Measurements from ENCODE around the gene TIAM1. TPM values are rescaled to one million over a fixed set of nuclear protein-coding genes. Genes with fewer than 3 reads are reported as not detected.
A peak's percentile ranks its signal among the peaks of the same experiment; 100 is the strongest.

Gene TIAM1
- total and polyA plus RNA-seq, 4 donors, result 3.5 to 58.0 (median 11.8) TPM

DNA sequence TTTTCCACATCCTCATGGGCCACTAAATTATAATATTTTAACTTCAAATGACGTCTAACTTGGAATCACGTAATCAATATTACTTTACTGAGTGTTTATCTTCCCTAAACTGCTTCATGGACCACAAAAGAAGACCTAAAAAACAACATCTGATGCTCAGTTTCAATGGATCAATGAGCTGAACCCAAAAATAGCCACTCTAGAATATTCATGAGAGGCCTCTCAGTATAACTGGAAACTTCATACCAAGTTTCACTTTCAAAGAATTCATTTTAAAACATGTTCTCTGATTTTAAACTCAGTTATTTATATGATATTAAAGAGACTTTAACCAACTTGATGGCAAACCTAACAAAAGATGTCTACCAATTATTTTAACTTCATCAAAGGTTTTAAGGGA is 23.7 kb upstream of the TIAM1 start:
- no peak overlapping the region for H3K9ac ChIP-seq (ENCODE audit: insufficient read depth in 1 of 2, low read length in 2 of 2)
- no peaks in the 10 kb centered on the region for H3K36me3 ChIP-seq (ENCODE audit: control insufficient read depth in 4 of 4, insufficient read depth in 4 of 4, low read length in 4 of 4)
- TF ChIP-seq, protein P1, sequence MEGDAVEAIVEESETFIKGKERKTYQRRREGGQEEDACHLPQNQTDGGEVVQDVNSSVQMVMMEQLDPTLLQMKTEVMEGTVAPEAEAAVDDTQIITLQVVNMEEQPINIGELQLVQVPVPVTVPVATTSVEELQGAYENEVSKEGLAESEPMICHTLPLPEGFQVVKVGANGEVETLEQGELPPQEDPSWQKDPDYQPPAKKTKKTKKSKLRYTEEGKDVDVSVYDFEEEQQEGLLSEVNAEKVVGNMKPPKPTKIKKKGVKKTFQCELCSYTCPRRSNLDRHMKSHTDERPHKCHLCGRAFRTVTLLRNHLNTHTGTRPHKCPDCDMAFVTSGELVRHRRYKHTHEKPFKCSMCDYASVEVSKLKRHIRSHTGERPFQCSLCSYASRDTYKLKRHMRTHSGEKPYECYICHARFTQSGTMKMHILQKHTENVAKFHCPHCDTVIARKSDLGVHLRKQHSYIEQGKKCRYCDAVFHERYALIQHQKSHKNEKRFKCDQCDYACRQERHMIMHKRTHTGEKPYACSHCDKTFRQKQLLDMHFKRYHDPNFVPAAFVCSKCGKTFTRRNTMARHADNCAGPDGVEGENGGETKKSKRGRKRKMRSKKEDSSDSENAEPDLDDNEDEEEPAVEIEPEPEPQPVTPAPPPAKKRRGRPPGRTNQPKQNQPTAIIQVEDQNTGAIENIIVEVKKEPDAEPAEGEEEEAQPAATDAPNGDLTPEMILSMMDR (IDR thresholded peaks at IDR 0.05; ENCODE audit: control extremely low read depth, extremely low read depth), result no peak
- H3K4me1 ChIP-seq (ENCODE audit: control insufficient read depth in 5 of 5, insufficient read depth in 5 of 5, low read length in 5 of 5), result peaks cover 0 to 53% (median 20%) of the 10 kb centered on the region in 5 donors
- no peak overlapping the region for H3K4me3 ChIP-seq
- peaks cover 0 to 2% (median 0%) of the 10 kb centered on the region in 4 donors for H3K9me3 ChIP-seq (ENCODE audit: control insufficient read depth in 4 of 4, insufficient read depth in 3 of 4, low read length in 3 of 4)
- ATAC-seq (ENCODE audit: insufficient read depth, low FRiP score) (no peak), DNase-seq (no peak)
- no peak overlapping the region for H3K27ac ChIP-seq (ENCODE audit: low read depth in 1 of 2, low read length in 1 of 2)
- 95 to 96% methylated on average over 2 of the region's 2 CpGs for WGBS, 2 donors
- H3K27me3 ChIP-seq (ENCODE audit: control insufficient read depth in 3 of 3, insufficient read depth in 3 of 3, low read length in 2 of 3), result no peaks in the 10 kb centered on the region

DNA sequence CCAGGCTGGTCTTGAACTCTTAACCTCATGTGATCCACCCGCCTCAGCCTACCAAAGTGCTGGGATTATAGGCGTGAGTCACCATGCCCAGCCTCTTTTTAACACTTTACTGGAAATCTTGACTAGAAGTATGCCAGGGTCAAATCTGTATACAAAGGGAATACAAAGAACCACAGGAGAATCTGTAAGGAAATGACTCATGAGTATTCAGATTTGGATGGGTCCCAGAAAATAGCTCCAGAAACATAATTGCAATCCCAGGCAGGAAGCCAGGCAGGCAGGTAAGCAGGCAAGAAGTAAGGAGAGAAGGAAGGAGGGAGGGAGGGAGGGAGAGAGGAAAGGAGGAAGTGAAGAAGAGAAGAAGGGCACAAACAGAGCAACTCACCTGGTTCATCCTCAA is 22.8 kb upstream of the TIAM1 start:
- H3K36me3 ChIP-seq (ENCODE audit: control insufficient read depth in 4 of 4, insufficient read depth in 4 of 4, low read length in 4 of 4), result no peaks in the 10 kb centered on the region
- peak in 1 of 3 donors; percentile 38 for DNase-seq
- 43 to 64% methylated on average over 2 of the region's 2 CpGs for WGBS, 2 donors
- no peak for ATAC-seq (ENCODE audit: insufficient read depth, low FRiP score)
- H3K4me3 ChIP-seq, result no peak overlapping the region
- peaks cover 0 to 46% (median 18%) of the 10 kb centered on the region in 5 donors for H3K4me1 ChIP-seq (ENCODE audit: control insufficient read depth in 5 of 5, insufficient read depth in 5 of 5, low read length in 5 of 5)
- H3K9ac ChIP-seq (ENCODE audit: insufficient read depth in 1 of 2, low read length in 2 of 2), result no peak overlapping the region
- no peak overlapping the region for H3K27ac ChIP-seq (ENCODE audit: low read depth in 1 of 2, low read length in 1 of 2)
- H3K9me3 ChIP-seq (ENCODE audit: control insufficient read depth in 4 of 4, insufficient read depth in 3 of 4, low read length in 3 of 4), result no peaks in the 10 kb centered on the region
- TF ChIP-seq, protein P1 (IDR thresholded peaks at IDR 0.05; ENCODE audit: control extremely low read depth, extremely low read depth), result no peak
- no peaks in the 10 kb centered on the region for H3K27me3 ChIP-seq (ENCODE audit: control insufficient read depth in 3 of 3, insufficient read depth in 3 of 3, low read length in 2 of 3)

DNA sequence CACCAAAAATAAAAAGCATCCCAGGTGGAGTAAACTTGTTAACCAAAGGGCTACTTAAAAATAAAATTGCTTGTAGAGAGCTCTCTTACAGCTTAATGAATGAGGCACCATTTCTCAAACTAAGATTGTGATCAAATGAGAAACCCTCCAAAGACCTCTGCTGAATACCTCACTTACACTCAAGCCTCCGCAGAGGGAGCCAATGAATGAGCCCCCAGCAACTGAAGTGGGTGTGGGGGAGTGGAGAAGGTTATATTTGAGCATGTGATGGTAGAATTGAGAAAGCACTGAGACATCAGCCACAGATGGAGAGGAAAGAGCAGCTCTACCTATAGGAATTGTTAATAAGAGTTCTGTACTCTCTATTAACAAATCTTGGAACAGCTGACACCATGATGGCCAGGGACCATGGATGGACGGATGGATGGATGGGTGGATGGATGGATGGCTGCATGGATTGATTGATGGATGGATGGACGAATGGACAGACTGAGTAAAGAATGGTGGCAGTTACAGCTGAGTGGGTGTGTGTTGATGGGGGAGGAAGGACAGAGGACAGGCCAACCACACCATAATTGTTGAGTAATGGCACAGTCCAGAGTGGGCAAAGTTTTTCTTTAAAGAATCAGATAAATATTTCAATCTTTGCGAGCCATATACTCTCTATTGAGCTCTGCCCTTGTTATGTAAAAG is 20.3 kb upstream of the TIAM1 start:
- DNase-seq, result no peak
- Histone ChIP-seq H3K9me3 (ENCODE audit: control insufficient read depth in 4 of 4, insufficient read depth in 3 of 4, low read length in 3 of 4) (peaks cover 0 to 9% (median 1%) of the 10 kb centered on the region in 4 donors), H3K9ac (ENCODE audit: insufficient read depth in 1 of 2, low read length in 2 of 2) (no peak overlapping the region), H3K36me3 (ENCODE audit: control insufficient read depth in 4 of 4, insufficient read depth in 4 of 4, low read length in 4 of 4) (no peaks in the 10 kb centered on the region), H3K27ac (ENCODE audit: low read depth in 1 of 2, low read length in 1 of 2) (no peak overlapping the region), H3K27me3 (ENCODE audit: control insufficient read depth in 3 of 3, insufficient read depth in 3 of 3, low read length in 2 of 3) (no peaks in the 10 kb centered on the region), H3K4me1 (ENCODE audit: control insufficient read depth in 5 of 5, insufficient read depth in 5 of 5, low read length in 5 of 5) (peaks cover 0 to 24% (median 10%) of the 10 kb centered on the region in 5 donors), H3K4me3 (no peak overlapping the region)
- ATAC-seq (ENCODE audit: insufficient read depth, low FRiP score), result no peak
- TF ChIP-seq, protein P1 (IDR thresholded peaks at IDR 0.05; ENCODE audit: control extremely low read depth, extremely low read depth), result no peak
- 81 to 89% methylated on average over 4 of the region's 4 CpGs for WGBS, 2 donors

Measured in lung (tissue), 12 donors.